H1 (cell line): Measurements from ENCODE around the gene UBE3A. TPM values are rescaled to one million over a fixed set of nuclear protein-coding genes. Genes with fewer than 3 reads are reported as not detected.

Source experiments
- CTCF ChIA-PET: fragments of 300-600 bp; sonication (Branson Sonifier 250); formaldehyde crosslinking; loops from one replicate; lab custom pipeline; 2021; ENCODE audit not compliant: partially characterized antibody; lab: Charles Lee
- POLR2A ChIA-PET: fragments of 300-600 bp; sonication (Branson Sonifier 250); formaldehyde crosslinking; loops from one replicate; lab custom pipeline; 2021; ENCODE audit warnings: inconsistent platforms; ENCODE audit not compliant: partially characterized antibody; lab: Charles Lee
- DNase-seq, 2 experiments: peaks; one replicate each; pipeline versions ENCODE4 v3.0.0 to v3.0.0-alpha.2; 2010 to 2022; ENCODE audit warnings: low spot score in 2 of 2, low read depth in 1 of 2, mixed read lengths in 1 of 2
- FAIRE-seq: peaks from 2 replicates; lab custom pipeline; 2011; peaks lifted over from hg19 to GRCh38; lab: Jason Lieb, UNC
- H2AFZ ChIP-seq: 2 replicates; pipeline ENCODE4 v1.8.1; 2012; ENCODE audit warnings: low read length, inconsistent platforms
- H2AK5ac ChIP-seq: 2 replicates; pipeline ENCODE4 v1.6.1; 2013; ENCODE audit warnings: low read depth, low read length
- H2BK120ac ChIP-seq: replicated peaks from 2 replicates; pipeline ENCODE3; 2013; ENCODE audit warnings: low read depth, low read length, inconsistent platforms
- H2BK12ac ChIP-seq: 2 replicates; pipeline ENCODE4 v1.6.1; 2013; ENCODE audit warnings: low read depth, low read length
- H2BK15ac ChIP-seq: 2 replicates; pipeline ENCODE4 v1.6.1; 2013; ENCODE audit warnings: low read length
- H2BK20ac ChIP-seq: 2 replicates; pipeline ENCODE4 v1.6.1; 2013; ENCODE audit warnings: low read length
- H2BK5ac ChIP-seq: 2 replicates; pipeline ENCODE4 v1.6.1; 2013; ENCODE audit warnings: low read depth, low read length
- H3K14ac ChIP-seq: 2 replicates; pipeline ENCODE4 v1.6.1; 2013; ENCODE audit warnings: inconsistent platforms; ENCODE audit not compliant: insufficient read length
- H3K18ac ChIP-seq: 2 replicates; pipeline ENCODE4 v1.6.1; 2013; ENCODE audit warnings: low read length; ENCODE audit errors: extremely low read depth
- H3K23ac ChIP-seq: 2 replicates; pipeline ENCODE4 v1.6.1; 2013; ENCODE audit warnings: inconsistent platforms; ENCODE audit not compliant: insufficient read length
- H3K23me2 ChIP-seq: 2 replicates; pipeline ENCODE4 v1.6.1; 2013; ENCODE audit warnings: low read depth, low read length
- H3K27ac ChIP-seq: 2 replicates; pipeline ENCODE4 v1.6.1; 2011; ENCODE audit warnings: low read depth, low read length, inconsistent platforms
- H3K27me3 ChIP-seq, 4 experiments: replicated peaks in 1 of 4; 1 replicate in 1 of 4; 2 replicates in 3 of 4; pipeline versions ENCODE4 v1.6.1 to v1.8.1; 2011 to 2013; ENCODE audit warnings: low read length in 3 of 4, mild to moderate bottlenecking in 3 of 4, inconsistent platforms in 2 of 4, mixed read lengths in 2 of 4, moderate library complexity in 1 of 4; ENCODE audit not compliant: control insufficient read depth in 3 of 4, insufficient read depth in 3 of 4; ENCODE audit errors: extremely low read depth in 1 of 4
- H3K36me3 ChIP-seq, 4 experiments: 2 replicates each; pipeline versions ENCODE4 v1.6.1 to v1.8.1; 2011 to 2013; ENCODE audit warnings: mild to moderate bottlenecking in 4 of 4, low read length in 3 of 4, moderate library complexity in 2 of 4, control low read depth in 1 of 4, inconsistent platforms in 1 of 4; ENCODE audit not compliant: insufficient read depth in 4 of 4, control insufficient read depth in 2 of 4
- H3K4ac ChIP-seq: replicated peaks from 2 replicates; pipeline ENCODE3; 2013; ENCODE audit warnings: low read length, low read depth, mixed read lengths, inconsistent platforms; ENCODE audit not compliant: insufficient read length
- H3K4me1 ChIP-seq, 4 experiments: replicated peaks in 1 of 4; 1 replicate in 1 of 4; 2 replicates in 3 of 4; pipeline versions ENCODE4 v1.6.1 to v1.8.1; 2011 to 2013; ENCODE audit warnings: low read length in 3 of 4, inconsistent platforms in 2 of 4, mixed read lengths in 1 of 4; ENCODE audit not compliant: insufficient read depth in 4 of 4, control insufficient read depth in 3 of 4
- H3K4me2 ChIP-seq, 2 experiments: 2 replicates each; pipeline versions ENCODE4 v1.6.1 to v1.8.1; 2011 to 2013; ENCODE audit warnings: low read depth in 2 of 2, low read length in 2 of 2, control low read depth in 1 of 2, inconsistent platforms in 1 of 2, mild to moderate bottlenecking in 1 of 2; ENCODE audit not compliant: insufficient read depth in 1 of 2
- H3K4me3 ChIP-seq, 4 experiments: fragments of 200-600, 300-600 bp in 1 of 4; sonication (generic), shearing (Covaris generic), sonication (Bioruptor Twin) in 1 of 4; 2 replicates each; pipeline versions ENCODE4 v1.5.1 to v1.8.1; 2011 to 2016; ENCODE audit warnings: low read length in 4 of 4, low read depth in 3 of 4, control low read depth in 2 of 4, inconsistent platforms in 2 of 4, mild to moderate bottlenecking in 2 of 4, mixed read lengths in 1 of 4, moderate library complexity in 1 of 4; ENCODE audit not compliant: insufficient read depth in 2 of 4; ENCODE audit errors: extremely low read depth in 1 of 4
- H3K56ac ChIP-seq: replicated peaks from 2 replicates; pipeline ENCODE3; 2013; ENCODE audit warnings: low read depth, mild to moderate bottlenecking, mixed read lengths, low read length, inconsistent platforms; ENCODE audit not compliant: insufficient read length
- H3K79me1 ChIP-seq: 2 replicates; pipeline ENCODE4 v1.6.1; 2013; ENCODE audit warnings: low read depth, low read length, control low read depth
- H3K79me2 ChIP-seq, 2 experiments: 2 replicates each; pipeline versions ENCODE4 v1.6.1 to v1.8.1; 2012 to 2013; ENCODE audit warnings: low read length in 2 of 2, mild to moderate bottlenecking in 2 of 2, inconsistent platforms in 1 of 2; ENCODE audit not compliant: insufficient read depth in 2 of 2, control insufficient read depth in 1 of 2
- H3K9ac ChIP-seq, 4 experiments: replicated peaks in 1 of 4; 1 replicate in 1 of 4; 2 replicates in 3 of 4; pipeline versions ENCODE4 v1.6.1 to v1.8.1; 2011 to 2013; ENCODE audit warnings: low read depth in 3 of 4, low read length in 3 of 4, control low read depth in 2 of 4, mild to moderate bottlenecking in 2 of 4, moderate library complexity in 2 of 4, inconsistent platforms in 1 of 4; ENCODE audit errors: extremely low read depth in 1 of 4
- H3K9me3 ChIP-seq, 2 experiments: 2 replicates each; pipeline versions ENCODE4 v1.6.1 to v1.8.1; 2012 to 2013; ENCODE audit warnings: mild to moderate bottlenecking in 2 of 2, moderate library complexity in 2 of 2, control low read depth in 1 of 2, inconsistent platforms in 1 of 2, low read depth in 1 of 2, low read length in 1 of 2, mixed read lengths in 1 of 2; ENCODE audit not compliant: insufficient read depth in 2 of 2
- H4K20me1 ChIP-seq, 2 experiments: replicated peaks in 1 of 2; 2 replicates each; pipeline versions ENCODE3 to v1.8.1; 2011 to 2013; ENCODE audit warnings: inconsistent platforms in 2 of 2, low read length in 2 of 2, mild to moderate bottlenecking in 1 of 2; ENCODE audit not compliant: insufficient read depth in 2 of 2, control insufficient read depth in 1 of 2
- H4K5ac ChIP-seq: 2 replicates; pipeline ENCODE4 v1.6.1; 2013; ENCODE audit warnings: low read length, low read depth, mixed read lengths, inconsistent platforms; ENCODE audit not compliant: insufficient read length
- H4K8ac ChIP-seq: 2 replicates; pipeline ENCODE4 v1.8.0; 2013; ENCODE audit warnings: mild to moderate bottlenecking, moderate library complexity, low read length, inconsistent platforms; ENCODE audit not compliant: insufficient read depth; ENCODE audit errors: extremely low read depth
- H4K91ac ChIP-seq: replicated peaks from 2 replicates; pipeline ENCODE3; 2013; ENCODE audit warnings: low read length, mixed read lengths, inconsistent platforms; ENCODE audit not compliant: insufficient read length
- CEBPB ChIP-seq: IDR thresholded peaks from 2 replicates; pipeline ENCODE4 v1.6.1; 2012; ENCODE audit warnings: low read depth, low read length
- HDAC6 ChIP-seq: IDR thresholded peaks from one replicate; pipeline ENCODE4 v1.7.1; 2012; ENCODE audit warnings: low read depth, mild to moderate bottlenecking, inconsistent platforms, low read length, moderate library complexity
- KDM1A ChIP-seq: fragments of 200-600, 300-600 bp; sonication (generic); IDR thresholded peaks from 2 replicates; pipeline ENCODE4 v1.7.1; 2016; ENCODE audit warnings: mild to moderate bottlenecking, low read length, borderline replicate concordance
- NRF1 ChIP-seq: IDR thresholded peaks from 2 replicates; pipeline ENCODE4 v1.6.1; 2011; ENCODE audit warnings: mild to moderate bottlenecking, low read depth, low read length, improper control_type of control experiment
- PHF8 ChIP-seq: fragments of 200-600 bp; sonication (generic); conservative IDR thresholded peaks from 2 replicates; pipeline ENCODE4 v1.7.1; 2012; ENCODE audit warnings: low read depth, mild to moderate bottlenecking, inconsistent platforms, low read length, moderate library complexity
- POLR2A ChIP-seq, 2 experiments: IDR thresholded peaks; 1 replicate in 1 of 2; 2 replicates in 1 of 2; pipeline ENCODE4 v1.6.1; 2011; ENCODE audit warnings: low read depth in 2 of 2, low read length in 2 of 2, mild to moderate bottlenecking in 2 of 2; ENCODE audit errors: control extremely low read depth in 1 of 2
- POLR2AphosphoS5 ChIP-seq: IDR thresholded peaks from 2 replicates; pipeline ENCODE4 v1.6.1; 2011; ENCODE audit warnings: low read depth, low read length
- RBBP5 ChIP-seq: IDR thresholded peaks from 2 replicates; pipeline ENCODE4 v1.7.1; 2012; ENCODE audit warnings: low read depth, mild to moderate bottlenecking, inconsistent platforms, low read length, moderate library complexity, borderline replicate concordance
- RNF2 ChIP-seq: fragments of 200-900, 300-1000 bp; sonication (generic); IDR thresholded peaks from 2 replicates; pipeline ENCODE4 v1.7.1; 2016; ENCODE audit warnings: borderline replicate concordance, low read depth, mild to moderate bottlenecking, antibody characterized with exemption, low read length; ENCODE audit not compliant: poor library complexity, severe bottlenecking; ENCODE audit errors: missing control alignments
- RXRA ChIP-seq: IDR thresholded peaks from 2 replicates; pipeline ENCODE4 v1.6.1; 2011; ENCODE audit warnings: low read depth, mild to moderate bottlenecking, low read length, moderate library complexity; ENCODE audit not compliant: insufficient read depth
- SP1 ChIP-seq: IDR thresholded peaks from 2 replicates; pipeline ENCODE4 v1.6.1; 2011; ENCODE audit warnings: low read depth, low read length
- SRF ChIP-seq: IDR thresholded peaks from 2 replicates; pipeline ENCODE4 v1.6.1; 2011; ENCODE audit warnings: mild to moderate bottlenecking, low read depth, low read length, moderate library complexity
- USF2 ChIP-seq: IDR thresholded peaks from 2 replicates; pipeline ENCODE4 v1.6.1; 2011; ENCODE audit warnings: low read length, improper control_type of control experiment
- WGBS, 2 experiments: shearing (Covaris generic) in 1 of 2; methylation state at CpG; one replicate each; pipeline versions ENCODE4 v1.1.6 to v1.1.7; 2013 to 2015; ENCODE audit warnings: low lambda C conversion rate in 2 of 2, mixed read lengths in 2 of 2, inconsistent platforms in 1 of 2, low coverage in 1 of 2, missing lambda C conversion rate in 1 of 2; ENCODE audit not compliant: insufficient replicate concordance in 2 of 2, insufficient coverage in 1 of 2, insufficient read length in 1 of 2; ENCODE audit errors: extremely low coverage in 1 of 2, missing lambda C conversion rate in 1 of 2; 5-methylcytosine and 5-hydroxymethylcytosine counted together
- polyA plus RNA-seq, 7 experiments: library from polyadenylated mRNA; depleted of rRNA in 3 of 7; stranded (reverse) in 5 of 7; unstranded in 2 of 7; fragments of >200 nt in 5 of 7; fragments of 200-250 nt in 2 of 7; gene quantifications; 1 replicate in 5 of 7; 2 replicates in 1 of 7; 4 replicates in 1 of 7; pipeline versions ENCODE4 v1.2.1 to v1.2.3, GENCODE V29; 2011 to 2013; ENCODE audit warnings: missing spikeins in 2 of 7, mixed read lengths in 2 of 7
- total RNA-seq: library from RNA; stranded (reverse); fragmentation: NEBNext Ultra II Directional; extraction: Animal tissue kit (Norgen Biotek cat#: 25700); gene quantifications from 2 replicates; pipeline ENCODE4 v1.2.1, GENCODE V29; 2021
- TF ChIP-seq, protein P1 (sequence below): IDR thresholded peaks from 2 replicates; pipeline ENCODE4 v1.6.1; 2012; ENCODE audit warnings: inconsistent platforms

Gene UBE3A
- total and polyA plus RNA-seq, 2 of the 8 experiments (the other 6 are each of a cell fraction or from before 2014, with no cell fraction given): 13.8 to 110 TPM

DNA sequence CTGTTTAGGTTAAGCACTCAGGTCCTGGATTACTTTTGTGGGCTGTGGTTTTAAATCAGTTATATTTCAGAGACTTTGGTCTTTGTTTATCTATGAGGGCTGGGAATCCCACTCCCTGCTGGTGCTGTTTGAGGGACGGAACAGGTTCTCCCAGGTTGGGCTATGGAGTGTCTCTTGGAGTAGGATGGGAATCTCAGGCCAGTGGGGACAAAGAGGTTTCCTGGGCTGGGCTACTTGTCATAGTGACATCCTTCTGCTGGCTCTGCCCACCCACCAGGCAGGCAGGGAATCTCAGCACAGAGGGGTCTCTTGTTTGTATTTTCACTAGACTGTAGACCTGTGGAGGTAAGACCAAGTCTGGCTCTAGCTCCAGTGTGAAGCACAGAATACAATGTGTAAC, 47.2 kb upstream of the UBE3A start:
- Histone ChIP-seq H3K4ac (no peak overlapping the region), H4K20me1 (no peaks in the 10 kb centered on the region), H3K79me2 (no peaks in the 10 kb centered on the region), H4K5ac (no peak overlapping the region), H3K18ac (no peak overlapping the region), H3K23ac (no peak overlapping the region), H3K79me1 (no peaks in the 10 kb centered on the region), H2BK15ac (no peak overlapping the region), H3K36me3 (no peaks in the 10 kb centered on the region), H2BK120ac (no peak overlapping the region), H2BK20ac (no peak overlapping the region), H3K27ac (no peak overlapping the region), H3K23me2 (no peaks in the 10 kb centered on the region), H3K9me3 (no peaks in the 10 kb centered on the region), H3K4me3 (no peak overlapping the region), H3K4me2 (no peak overlapping the region), H2AK5ac (no peak overlapping the region), H3K4me1 (peaks cover 0 to 5% (median 4%) of the 10 kb centered on the region in 4 experiments; a peak in 4 of 7 replicates), H3K27me3 (no peaks in the 10 kb centered on the region), H2BK12ac (no peak overlapping the region), H2AFZ (no peak overlapping the region), H3K56ac (no peak overlapping the region), H3K14ac (no peak overlapping the region), H4K8ac (no peak overlapping the region), H2BK5ac (no peak overlapping the region), H4K91ac (no peak overlapping the region), H3K9ac (no peak overlapping the region)
- no peak for FAIRE-seq
- WGBS, 2 experiments: 92% methylated on average over 1 of the region's 1 CpG; no CpG with 5 or more reads in 1 of the 2 experiments
- ChIA-PET POLR2A (interaction anchor here (1.6 kb wide), 1 partner anchor 47 kb away, joined by 3 read pairs; no protein-coding TSS in a partner anchor), CTCF (interaction anchor here (0.9 to 1.2 kb wide), 2 partner anchors 17 to 139 kb away, joined by 3 read pairs; no protein-coding TSS in a partner anchor)
- DNase-seq: no peak
- TF ChIP-seq, protein P1, sequence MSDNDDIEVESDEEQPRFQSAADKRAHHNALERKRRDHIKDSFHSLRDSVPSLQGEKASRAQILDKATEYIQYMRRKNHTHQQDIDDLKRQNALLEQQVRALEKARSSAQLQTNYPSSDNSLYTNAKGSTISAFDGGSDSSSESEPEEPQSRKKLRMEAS: no peak
- no peak for TF ChIP-seq RBBP5
- no peak for TF ChIP-seq HDAC6
- no peak for TF ChIP-seq KDM1A
- no peak for TF ChIP-seq NRF1
- no peak for TF ChIP-seq POLR2AphosphoS5
- TF ChIP-seq RXRA: no peak
- TF ChIP-seq CEBPB: no peak
- no peak for TF ChIP-seq SP1
- no peak for TF ChIP-seq USF2
- TF ChIP-seq PHF8: no peak
- no peak for TF ChIP-seq POLR2A (IDR thresholded peaks at IDR 0.05; ENCODE audit: control extremely low read depth in 1 of 2, low read depth in 2 of 2, low read length in 2 of 2)
- no peak for TF ChIP-seq SRF
- no peak for TF ChIP-seq RNF2
